Subcutaneous adipose tissue (tissue), 4 donors: ENCODE measurements around the gene PTPRN2. TPM values are rescaled to one million over a fixed set of nuclear protein-coding genes. Genes with fewer than 3 reads are reported as not detected.

ENCODE experiments used
- total RNA-seq, 4 donors: library from RNA; depleted of rRNA; stranded (reverse); fragments of >200 nt; gene quantifications; one replicate each; pipeline ENCODE4 v1.1.0, GENCODE V29; 2016
- TF ChIP-seq, protein P1 (sequence below): fragments of 450-650 bp; IDR thresholded peaks from one replicate; pipeline ENCODE4 v1.5.1; 2016; ENCODE audit warnings: low read depth, mild to moderate bottlenecking, control low read depth, antibody characterized with exemption, moderate library complexity

PTPRN2 gene
- total RNA-seq, 4 donors from 2014 or later = 2.0 to 4.6 (median 3.7) TPM

- TF ChIP-seq, protein P1, sequence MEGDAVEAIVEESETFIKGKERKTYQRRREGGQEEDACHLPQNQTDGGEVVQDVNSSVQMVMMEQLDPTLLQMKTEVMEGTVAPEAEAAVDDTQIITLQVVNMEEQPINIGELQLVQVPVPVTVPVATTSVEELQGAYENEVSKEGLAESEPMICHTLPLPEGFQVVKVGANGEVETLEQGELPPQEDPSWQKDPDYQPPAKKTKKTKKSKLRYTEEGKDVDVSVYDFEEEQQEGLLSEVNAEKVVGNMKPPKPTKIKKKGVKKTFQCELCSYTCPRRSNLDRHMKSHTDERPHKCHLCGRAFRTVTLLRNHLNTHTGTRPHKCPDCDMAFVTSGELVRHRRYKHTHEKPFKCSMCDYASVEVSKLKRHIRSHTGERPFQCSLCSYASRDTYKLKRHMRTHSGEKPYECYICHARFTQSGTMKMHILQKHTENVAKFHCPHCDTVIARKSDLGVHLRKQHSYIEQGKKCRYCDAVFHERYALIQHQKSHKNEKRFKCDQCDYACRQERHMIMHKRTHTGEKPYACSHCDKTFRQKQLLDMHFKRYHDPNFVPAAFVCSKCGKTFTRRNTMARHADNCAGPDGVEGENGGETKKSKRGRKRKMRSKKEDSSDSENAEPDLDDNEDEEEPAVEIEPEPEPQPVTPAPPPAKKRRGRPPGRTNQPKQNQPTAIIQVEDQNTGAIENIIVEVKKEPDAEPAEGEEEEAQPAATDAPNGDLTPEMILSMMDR = no peak
Observed at GRCh38 chr7:158102897-158103296, 484.7 kb downstream of the PTPRN2 start.

GRCh38 chr7:158101821-158102450 lies 485.7 kb downstream of the PTPRN2 start:
- TF ChIP-seq, protein P1 = no peak

DNA sequence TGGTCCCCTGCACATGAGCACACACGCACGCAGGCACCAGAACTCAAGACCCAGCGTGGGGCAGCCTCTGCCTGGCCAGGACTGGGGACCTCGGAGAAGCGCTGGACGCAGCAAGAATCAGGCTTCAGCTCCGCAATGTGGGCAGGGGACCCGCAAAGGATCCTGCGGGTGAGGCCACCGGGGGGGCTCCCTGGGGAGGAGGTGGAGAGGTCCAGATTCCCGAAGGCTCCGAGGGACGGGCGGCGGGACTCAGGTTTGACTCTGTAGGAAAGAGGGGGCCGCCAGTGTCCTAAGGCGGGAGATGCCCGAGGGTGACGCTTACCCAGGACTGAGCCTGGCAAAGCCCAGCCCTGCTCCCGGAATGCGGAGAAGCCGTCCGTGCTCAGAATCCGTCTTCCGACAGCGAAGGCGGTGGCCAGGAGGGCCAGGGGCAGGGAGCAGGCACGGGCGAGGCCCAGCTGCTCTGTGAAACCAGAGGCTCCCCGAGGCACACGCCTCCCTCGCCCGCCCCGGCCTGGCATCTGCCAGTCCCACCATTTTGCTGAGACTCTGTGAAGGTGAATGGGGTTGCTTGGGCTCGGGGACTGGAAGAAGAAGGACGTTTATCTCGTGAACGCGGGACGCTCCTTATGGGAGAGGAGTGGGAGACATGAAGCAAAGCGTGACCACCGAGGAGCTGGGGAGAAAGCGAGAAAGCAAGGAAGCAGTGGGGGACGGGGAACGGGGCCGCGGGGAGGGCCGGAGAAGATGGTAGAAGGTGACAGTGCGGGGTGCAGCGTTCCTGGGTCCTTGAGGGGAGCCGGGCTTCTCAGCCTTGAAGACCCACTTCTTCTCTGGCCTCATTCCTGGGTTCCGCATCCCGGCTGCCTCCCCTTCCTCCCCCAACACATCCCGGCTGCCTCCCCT lies 489.2 kb downstream of the PTPRN2 start:
- TF ChIP-seq, protein P1 = no peak

GRCh38 chr7:158097453-158098124 lies 490.0 kb downstream of the PTPRN2 start:
- TF ChIP-seq, protein P1 = no peak

DNA sequence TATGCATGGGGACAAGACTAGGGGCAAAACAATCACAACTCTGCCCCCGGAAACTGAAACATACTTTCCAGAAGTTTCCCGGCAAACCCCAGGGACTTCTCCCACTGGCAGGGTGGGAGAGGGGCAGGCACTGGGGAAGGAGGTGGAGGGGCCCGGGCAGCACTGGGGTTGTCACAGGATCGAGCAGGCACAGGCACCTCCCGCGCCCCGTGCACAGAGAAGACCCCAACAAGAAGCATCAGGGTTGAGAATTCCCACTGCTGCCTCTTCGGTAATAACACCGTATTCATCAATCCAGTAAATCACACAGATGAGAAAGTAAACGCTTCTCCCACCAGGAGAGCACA lies 490.5 kb downstream of the PTPRN2 start:
- TF ChIP-seq, protein P1 = no peak

DNA sequence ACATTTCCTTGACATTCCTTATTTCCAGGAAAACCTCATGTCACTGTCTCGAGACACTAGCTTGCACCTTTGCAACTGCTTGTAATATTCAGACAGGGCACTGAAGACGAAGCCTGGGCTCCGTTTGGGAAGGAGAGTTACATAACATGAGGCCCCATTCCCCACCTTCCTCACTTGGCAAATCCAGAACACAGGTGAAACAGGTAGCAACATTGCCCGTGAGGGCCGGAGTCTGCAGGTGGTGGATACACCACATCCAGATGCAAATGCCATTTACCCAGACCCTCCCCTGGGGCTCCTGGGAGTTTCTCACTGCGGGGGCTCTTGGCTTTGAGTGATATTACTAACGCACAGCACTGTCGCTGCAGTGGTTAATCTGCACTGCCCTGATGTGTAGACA lies 491.0 kb downstream of the PTPRN2 start:
- TF ChIP-seq, protein P1 = no peak

- TF ChIP-seq, protein P1 = no peak
Observed at GRCh38 chr7:158094671-158095226, 492.9 kb downstream of the PTPRN2 start.
